Osteoblast (primary cell): Measurements from ENCODE around the gene RPL37A. TPM values are rescaled to one million over a fixed set of nuclear protein-coding genes. Genes with fewer than 3 reads are reported as not detected.

Experiments used
- DNase-seq: peaks from one replicate; pipeline ENCODE4 v3.0.0; 2011; ENCODE audit warnings: low spot score, mixed read lengths; ENCODE audit not compliant: insufficient read length; ENCODE audit errors: missing footprints
- H2AFZ ChIP-seq: 2 replicates; pipeline ENCODE4 v1.6.0; 2011; ENCODE audit warnings: mild to moderate bottlenecking, low read length
- H3K27ac ChIP-seq: 2 replicates; pipeline ENCODE4 v1.5.1; 2011; ENCODE audit warnings: mild to moderate bottlenecking, low read depth, low read length, moderate library complexity
- H3K27me3 ChIP-seq: 2 replicates; pipeline ENCODE4 v1.6.0; 2012; ENCODE audit warnings: mild to moderate bottlenecking, control low read depth, inconsistent platforms, low read length, moderate library complexity; ENCODE audit not compliant: insufficient read depth
- H3K36me3 ChIP-seq: 2 replicates; pipeline ENCODE4 v1.5.1; 2011; ENCODE audit warnings: mild to moderate bottlenecking, low read length, control low read depth, moderate library complexity; ENCODE audit not compliant: insufficient read depth
- H3K4me1 ChIP-seq: 2 replicates; pipeline ENCODE4 v1.5.1; 2011; ENCODE audit warnings: mild to moderate bottlenecking, low read length, control low read depth, moderate library complexity; ENCODE audit not compliant: insufficient read depth
- H3K4me2 ChIP-seq: 2 replicates; pipeline ENCODE4 v1.6.0; 2011; ENCODE audit warnings: mild to moderate bottlenecking, low read length; ENCODE audit not compliant: insufficient read depth
- H3K4me3 ChIP-seq: fragments of 200-600 bp; sonication (generic); 3 replicates; pipeline ENCODE4 v1.5.1; 2012; ENCODE audit warnings: mild to moderate bottlenecking, low read length, inconsistent platforms; ENCODE audit not compliant: insufficient read depth
- H3K79me2 ChIP-seq: 2 replicates; pipeline ENCODE4 v1.6.0; 2012; ENCODE audit warnings: mild to moderate bottlenecking, low read length, control low read depth, inconsistent platforms; ENCODE audit not compliant: insufficient read depth
- H3K9me3 ChIP-seq: 2 replicates; pipeline ENCODE4 v1.5.1; 2011; ENCODE audit warnings: low read depth, low read length, control low read depth
- H4K20me1 ChIP-seq: 2 replicates; pipeline ENCODE4 v1.6.0; 2012; ENCODE audit warnings: mild to moderate bottlenecking, low read length, control low read depth; ENCODE audit not compliant: insufficient read depth
- CTCF ChIP-seq: IDR thresholded peaks from 2 replicates; pipeline ENCODE4 v1.5.1; 2011; ENCODE audit warnings: mild to moderate bottlenecking, low read depth, low read length, moderate library complexity; ENCODE audit errors: extremely low read depth
- total RNA-seq: library from RNA; depleted of rRNA; stranded (reverse); fragments of >200 nt; gene quantifications from 2 replicates; pipeline ENCODE4 v1.2.3, GENCODE V29; 2012

The RPL37A gene
- total RNA-seq, 1 donor, result 869 TPM

- Histone ChIP-seq H3K4me2 (no peak overlapping the region), H4K20me1 (no peaks in the 10 kb centered on the region), H2AFZ (no peak overlapping the region), H3K27ac (no peak overlapping the region), H3K36me3 (no peaks in the 10 kb centered on the region), H3K9me3 (no peaks in the 10 kb centered on the region), H3K79me2 (no peaks in the 10 kb centered on the region), H3K27me3 (no peaks in the 10 kb centered on the region), H3K4me3 (no peak overlapping the region), H3K4me1 (no peaks in the 10 kb centered on the region)
- DNase-seq, result no peak
- no peak for TF ChIP-seq CTCF
Observed at GRCh38 chr2:216527600-216527999, 29.0 kb downstream of the RPL37A start.

GRCh38 chr2:216532562-216532961 lies 33.9 kb downstream of the RPL37A start:
- no peak for DNase-seq
- H3K27me3 ChIP-seq, result no peaks in the 10 kb centered on the region
- H3K36me3 ChIP-seq, result no peaks in the 10 kb centered on the region
- no peak overlapping the region for H3K4me2 ChIP-seq
- H3K9me3 ChIP-seq, result no peaks in the 10 kb centered on the region
- peaks cover 28% of the 10 kb centered on the region for H3K4me1 ChIP-seq
- no peaks in the 10 kb centered on the region for H4K20me1 ChIP-seq
- H2AFZ ChIP-seq, result no peak overlapping the region
- no peak for TF ChIP-seq CTCF
- H3K27ac ChIP-seq, result no peak overlapping the region
- H3K79me2 ChIP-seq, result no peaks in the 10 kb centered on the region
- H3K4me3 ChIP-seq, result no peak overlapping the region

- H3K27ac ChIP-seq, result no peak overlapping the region
- H3K9me3 ChIP-seq, result no peaks in the 10 kb centered on the region
- no peaks in the 10 kb centered on the region for H3K79me2 ChIP-seq
- no peaks in the 10 kb centered on the region for H3K27me3 ChIP-seq
- no peak for DNase-seq
- no peak overlapping the region for H3K4me3 ChIP-seq
- H3K36me3 ChIP-seq, result no peaks in the 10 kb centered on the region
- H4K20me1 ChIP-seq, result no peaks in the 10 kb centered on the region
- TF ChIP-seq CTCF, result no peak
- H2AFZ ChIP-seq, result peak overlapping the region; percentile 68
- H3K4me1 ChIP-seq, result peaks cover 28% of the 10 kb centered on the region
- H3K4me2 ChIP-seq, result no peak overlapping the region
Observed at GRCh38 chr2:216533609-216534008, 35.0 kb downstream of the RPL37A start.

- Histone ChIP-seq H3K4me1 (peaks cover 29% of the 10 kb centered on the region), H3K4me3 (no peak overlapping the region), H3K27ac (peak overlapping the region; percentile 79), H3K27me3 (no peaks in the 10 kb centered on the region), H4K20me1 (no peaks in the 10 kb centered on the region), H3K4me2 (no peak overlapping the region), H3K36me3 (no peaks in the 10 kb centered on the region), H2AFZ (no peak overlapping the region), H3K9me3 (no peaks in the 10 kb centered on the region), H3K79me2 (no peaks in the 10 kb centered on the region)
- no peak for TF ChIP-seq CTCF
- no peak for DNase-seq
Observed at GRCh38 chr2:216534809-216535208, 36.2 kb downstream of the RPL37A start.
